Activated CD8-positive, alpha-beta memory T cell treated with anti-CD3 and anti-CD28 coated beads, Interleukin-2, amount 10 ng/mL, durations not matched to agents 7 days and 5 days (primary cell): ENCODE data around the gene SYNE1. TPM values are rescaled to one million over a fixed set of nuclear protein-coding genes. Genes with fewer than 3 reads are reported as not detected.
A peak's percentile ranks its signal among the peaks of the same experiment; 100 is the strongest.
"Not testable (repeated sequence)": the region's sequence is repeated elsewhere in the genome, so short reads cannot be mapped to it uniquely, and the experiment has no call there.

Experiments used
- ATAC-seq: fragments of 150-1000 bp; cut with Tn5 transposase; one replicate; pipeline ENCODE4 v1.10.0; 2021; ENCODE audit warnings: moderate library complexity
- CTCF ChIA-PET: fragments of 350-600 bp; sonication (Branson Sonifier 250); formaldehyde crosslinking; loops from one replicate; lab custom pipeline; 2021; ENCODE audit warnings: antibody characterized with exemption; lab: Charles Lee
- DNase-seq: peaks from one replicate; pipeline ENCODE4 v3.0.0-alpha.2; 2020
- H3K27ac Mint-ChIP-seq: one replicate; pipeline ENCODE4 v1.8.0; 2021; ENCODE audit warnings: mild to moderate bottlenecking, mixed read lengths
- H3K27me3 Mint-ChIP-seq: one replicate; pipeline ENCODE4 v1.8.0; 2021; ENCODE audit warnings: mixed read lengths
- H3K36me3 Mint-ChIP-seq: one replicate; pipeline ENCODE4 v1.8.0; 2021; ENCODE audit warnings: mild to moderate bottlenecking, mixed read lengths
- H3K4me1 Mint-ChIP-seq: one replicate; pipeline ENCODE4 v1.8.0; 2021; ENCODE audit warnings: mixed read lengths
- H3K4me3 Mint-ChIP-seq: one replicate; pipeline ENCODE4 v1.8.0; 2021; ENCODE audit warnings: mild to moderate bottlenecking, moderate library complexity, mixed read lengths
- H3K9me3 Mint-ChIP-seq: one replicate; pipeline ENCODE4 v1.8.0; 2022; ENCODE audit warnings: low read depth, mixed read lengths
- total RNA-seq, 2 experiments: library from RNA; stranded (reverse); gene quantifications; one replicate each; pipeline ENCODE4 v1.2.3, GENCODE V29; 2021

SYNE1 gene
- total RNA-seq, 2 experiments from 2014 or later, result 58.5 to 76.6 TPM

DNA sequence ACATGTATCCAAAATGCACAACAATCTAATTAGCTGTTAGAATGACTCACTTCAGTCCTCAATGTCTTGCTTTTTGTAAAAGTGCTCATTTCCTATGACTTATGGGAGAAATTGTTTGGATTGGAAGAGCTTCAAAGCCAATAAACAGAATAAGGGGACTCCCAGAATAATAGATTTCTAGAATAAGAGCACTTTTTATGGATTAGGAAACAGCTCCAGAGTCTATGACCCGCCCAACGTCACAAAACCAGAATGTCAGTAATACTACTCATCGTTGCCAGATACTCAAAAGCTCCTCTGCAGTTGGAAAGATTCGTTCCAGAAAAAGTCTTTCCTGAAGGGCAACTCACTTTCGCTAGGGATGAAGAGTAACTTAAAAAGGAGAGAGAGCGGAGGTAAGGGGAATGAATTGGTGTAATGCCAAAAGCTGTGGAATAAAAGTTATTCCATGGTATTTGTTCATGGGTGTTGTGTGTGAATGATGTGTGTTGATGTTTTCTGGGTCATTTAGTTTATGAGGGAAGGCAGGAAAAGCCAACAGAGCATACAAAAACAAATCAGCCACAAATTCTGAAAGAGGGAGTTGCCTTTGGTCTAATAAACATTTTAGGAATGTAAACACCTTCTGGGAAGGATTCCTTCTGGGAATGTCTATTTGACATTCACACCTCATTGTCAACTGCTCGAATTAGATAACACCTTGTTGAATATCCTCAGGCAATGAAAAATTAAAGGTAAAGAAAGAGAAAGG lies 64.6 kb downstream of the SYNE1 start:
- ATAC-seq (no peak), DNase-seq (no peak)
- no peaks in the 10 kb centered on the region for H3K36me3 Mint-ChIP-seq
- H3K4me1 Mint-ChIP-seq, result no peaks in the 10 kb centered on the region
- H3K27me3 Mint-ChIP-seq, result no peaks in the 10 kb centered on the region
- H3K9me3 Mint-ChIP-seq, result no peaks in the 10 kb centered on the region
- H3K27ac Mint-ChIP-seq, result no peak overlapping the region
- CTCF ChIA-PET, result no interaction called here
- no peak overlapping the region for H3K4me3 Mint-ChIP-seq

DNA sequence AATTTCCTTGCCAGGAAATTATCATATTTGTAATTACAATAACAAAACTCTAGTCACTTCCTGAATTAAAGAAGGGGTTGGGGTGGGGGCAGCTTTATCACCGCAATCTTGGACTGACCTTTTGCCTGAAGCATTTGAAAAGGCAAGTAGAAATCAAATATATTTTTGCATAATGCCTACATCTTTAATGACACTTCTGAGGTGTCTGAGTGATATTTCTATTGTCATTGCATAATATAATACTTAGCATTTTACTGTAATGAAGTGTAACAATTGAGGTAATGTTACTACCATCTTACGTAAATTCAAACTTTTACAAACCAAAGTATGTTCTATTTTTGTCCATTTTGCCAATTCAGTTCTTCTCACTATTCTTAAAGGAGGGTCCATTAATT lies 65.2 kb downstream of the SYNE1 start:
- CTCF ChIA-PET, result no interaction called here
- H3K4me3 Mint-ChIP-seq, result no peak overlapping the region

DNA sequence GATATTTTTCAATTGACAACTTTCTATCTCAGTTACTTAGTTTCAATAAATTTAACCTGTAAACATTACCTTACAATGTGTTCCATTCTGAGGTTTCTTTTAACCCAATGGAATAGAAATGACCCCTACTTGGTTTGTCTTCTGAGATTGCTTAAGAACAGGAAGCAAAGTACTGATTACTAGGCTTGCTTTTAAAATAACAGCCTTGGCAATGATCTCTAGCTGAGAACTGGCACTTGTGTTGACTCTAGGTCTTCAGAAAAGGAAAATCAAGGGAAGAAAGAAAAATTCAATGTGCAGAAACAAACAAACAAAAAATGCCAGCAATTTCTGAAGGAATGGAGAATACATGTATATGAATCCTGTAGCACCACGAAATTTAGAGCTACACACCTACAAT lies 66.1 kb downstream of the SYNE1 start:
- Mint-ChIP-seq H3K9me3 (no peaks in the 10 kb centered on the region), H3K4me3 (no peak overlapping the region), H3K27me3 (no peaks in the 10 kb centered on the region), H3K27ac (no peak overlapping the region), H3K36me3 (no peaks in the 10 kb centered on the region), H3K4me1 (no peaks in the 10 kb centered on the region)
- ATAC-seq (no peak), DNase-seq (no peak)
- CTCF ChIA-PET, result no interaction called here

More for the DNA sequence above, 65.2 kb downstream of the SYNE1 start:
- Mint-ChIP-seq H3K4me1 (no peaks in the 10 kb centered on the region), H3K36me3 (no peaks in the 10 kb centered on the region), H3K27ac (no peak overlapping the region), H3K27me3 (no peaks in the 10 kb centered on the region), H3K9me3 (no peaks in the 10 kb centered on the region)
- DNase-seq (no peak), ATAC-seq (no peak)

GRCh38 chr6:152566103-152566875 lies 70.9 kb downstream of the SYNE1 start:
- no peaks in the 10 kb centered on the region for H3K36me3 Mint-ChIP-seq
- CTCF ChIA-PET, result interaction anchor here (0.8 to 1.3 kb wide), 2 partner anchors 14 to 76 kb away, joined by 3 read pairs; no protein-coding TSS in a partner anchor
- ATAC-seq (no peak), DNase-seq (no peak)
- H3K4me3 Mint-ChIP-seq, result no peak overlapping the region
- no peaks in the 10 kb centered on the region for H3K27me3 Mint-ChIP-seq
- H3K27ac Mint-ChIP-seq, result no peak overlapping the region
- no peaks in the 10 kb centered on the region for H3K4me1 Mint-ChIP-seq
- no peaks in the 10 kb centered on the region for H3K9me3 Mint-ChIP-seq

DNA sequence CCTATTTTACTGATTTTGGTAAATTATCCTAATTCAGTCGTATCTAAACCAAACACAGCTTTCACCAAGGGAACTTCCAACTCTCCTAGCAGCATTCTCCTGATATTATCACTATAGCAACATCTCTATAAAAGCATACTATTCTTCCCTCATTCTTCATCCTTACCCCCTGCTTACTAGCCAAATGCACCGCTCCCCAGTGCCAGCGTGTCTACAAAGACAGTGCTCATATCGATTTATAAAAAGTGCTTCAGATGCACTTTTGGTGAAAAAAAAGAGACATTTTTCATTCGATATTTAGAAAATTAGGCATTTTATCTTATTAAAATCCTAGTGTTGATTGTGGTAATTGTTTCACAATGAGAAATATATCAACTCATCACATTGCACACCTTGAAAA lies 74.0 kb downstream of the SYNE1 start:
- no peaks in the 10 kb centered on the region for H3K27me3 Mint-ChIP-seq
- H3K9me3 Mint-ChIP-seq, result no peaks in the 10 kb centered on the region
- ATAC-seq (no peak), DNase-seq (no peak)
- no peaks in the 10 kb centered on the region for H3K4me1 Mint-ChIP-seq
- H3K4me3 Mint-ChIP-seq, result no peak overlapping the region
- no peak overlapping the region for H3K27ac Mint-ChIP-seq
- CTCF ChIA-PET, result no interaction called here
- H3K36me3 Mint-ChIP-seq, result no peaks in the 10 kb centered on the region

DNA sequence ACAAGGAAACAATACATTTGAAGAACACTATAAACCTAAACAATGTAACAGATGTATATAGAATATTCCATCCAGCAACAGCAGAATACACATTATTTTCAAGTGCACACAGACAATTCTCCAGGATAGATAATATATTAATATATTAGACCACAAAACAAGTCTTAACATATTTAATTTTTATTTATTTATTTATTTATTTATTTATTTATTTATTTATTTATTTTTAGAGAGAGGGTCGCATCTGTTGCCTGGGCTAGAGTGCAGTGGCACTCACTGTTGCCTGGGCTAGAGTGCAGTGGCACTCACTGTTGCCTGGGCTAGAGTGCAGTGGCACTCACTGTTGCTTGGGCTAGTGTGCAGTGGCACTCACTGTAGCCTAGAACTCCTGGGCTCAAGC lies 78.4 kb downstream of the SYNE1 start:
- not testable (repeated sequence) for ATAC-seq

GRCh38 chr6:152557502-152557901 lies 79.7 kb downstream of the SYNE1 start:
- Mint-ChIP-seq H3K27ac (no peak overlapping the region), H3K9me3 (peaks cover 4% of the 10 kb centered on the region), H3K36me3 (no peaks in the 10 kb centered on the region), H3K4me1 (no peaks in the 10 kb centered on the region), H3K27me3 (no peaks in the 10 kb centered on the region), H3K4me3 (no peak overlapping the region)
- DNase-seq (no peak), ATAC-seq (no peak)
- CTCF ChIA-PET, result no interaction called here

More for the DNA sequence above, 78.4 kb downstream of the SYNE1 start:
- DNase-seq, H3K27me3 Mint-ChIP-seq, H3K9me3 Mint-ChIP-seq, CTCF ChIA-PET, H3K27ac Mint-ChIP-seq, H3K4me1 Mint-ChIP-seq, H3K4me3 Mint-ChIP-seq, H3K36me3 Mint-ChIP-seq: not testable (repeated sequence)

DNA sequence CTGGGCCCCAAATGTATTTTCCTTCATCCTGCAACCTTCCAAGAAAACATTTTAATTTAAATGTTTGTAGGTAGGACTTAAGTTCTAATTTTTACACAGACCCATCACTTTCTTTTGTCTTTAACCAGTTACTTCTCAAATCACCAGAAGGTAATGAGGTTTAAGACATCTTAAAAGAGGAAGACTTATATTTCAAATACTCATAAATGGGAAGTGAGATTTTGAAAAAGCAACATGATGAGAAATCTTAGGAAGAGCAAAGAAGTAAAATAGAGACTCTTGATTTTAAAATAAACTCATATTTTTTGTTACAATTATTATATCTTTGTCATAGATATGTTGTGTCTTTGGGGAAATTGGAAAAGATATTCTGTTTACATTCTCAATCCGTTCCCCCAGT lies 82.3 kb downstream of the SYNE1 start:
- H3K4me3 Mint-ChIP-seq, result no peak overlapping the region
- no peaks in the 10 kb centered on the region for H3K36me3 Mint-ChIP-seq
- H3K4me1 Mint-ChIP-seq, result no peaks in the 10 kb centered on the region
- peaks cover 4% of the 10 kb centered on the region for H3K9me3 Mint-ChIP-seq
- H3K27me3 Mint-ChIP-seq, result no peaks in the 10 kb centered on the region
- ATAC-seq, result no peak
- CTCF ChIA-PET, result no interaction called here
- DNase-seq, result no peak
- no peak overlapping the region for H3K27ac Mint-ChIP-seq

DNA sequence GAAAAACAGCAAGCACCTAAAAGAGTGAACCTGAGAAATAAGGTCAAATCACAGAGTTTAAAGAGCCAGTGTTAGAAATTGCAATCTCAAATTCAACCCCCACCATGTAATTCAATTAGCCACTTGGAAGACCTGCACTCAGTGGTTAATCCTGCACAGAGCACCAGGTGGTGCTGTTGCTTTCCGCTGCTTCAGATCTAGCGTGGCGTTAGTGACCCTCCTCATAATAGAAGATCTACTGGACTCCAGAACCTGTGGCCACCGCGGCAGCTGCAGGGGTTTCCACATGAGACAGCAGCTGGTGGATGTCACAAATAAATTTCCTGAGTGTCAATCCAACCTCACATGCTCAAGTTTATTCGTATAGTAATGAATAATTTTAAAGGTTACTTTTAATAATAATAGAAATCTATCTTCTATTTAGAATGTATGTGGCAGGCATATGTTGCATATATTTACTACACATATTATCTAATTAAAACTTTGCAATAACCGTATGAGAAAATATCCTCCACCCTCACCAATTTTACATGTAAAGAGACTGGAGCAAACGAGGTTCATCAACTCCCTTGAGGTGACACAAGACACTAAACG lies 84.4 kb downstream of the SYNE1 start:
- peak; percentile 81 for ATAC-seq
- H3K27ac Mint-ChIP-seq, result no peak overlapping the region
- CTCF ChIA-PET, result interaction anchor here (1.3 to 2.3 kb wide), 4 partner anchors 13 to 90 kb away, joined by 3 to 14 read pairs (median 4); no protein-coding TSS in a partner anchor
- no peak overlapping the region for H3K4me3 Mint-ChIP-seq
- peak; percentile 50 for DNase-seq
- H3K36me3 Mint-ChIP-seq, result no peaks in the 10 kb centered on the region
- H3K9me3 Mint-ChIP-seq, result peaks cover 4% of the 10 kb centered on the region
- no peaks in the 10 kb centered on the region for H3K4me1 Mint-ChIP-seq
- no peaks in the 10 kb centered on the region for H3K27me3 Mint-ChIP-seq

GRCh38 chr6:152543519-152543918 lies 93.6 kb downstream of the SYNE1 start:
- no peak for ATAC-seq
- H3K4me3 Mint-ChIP-seq, result no peak overlapping the region

DNA sequence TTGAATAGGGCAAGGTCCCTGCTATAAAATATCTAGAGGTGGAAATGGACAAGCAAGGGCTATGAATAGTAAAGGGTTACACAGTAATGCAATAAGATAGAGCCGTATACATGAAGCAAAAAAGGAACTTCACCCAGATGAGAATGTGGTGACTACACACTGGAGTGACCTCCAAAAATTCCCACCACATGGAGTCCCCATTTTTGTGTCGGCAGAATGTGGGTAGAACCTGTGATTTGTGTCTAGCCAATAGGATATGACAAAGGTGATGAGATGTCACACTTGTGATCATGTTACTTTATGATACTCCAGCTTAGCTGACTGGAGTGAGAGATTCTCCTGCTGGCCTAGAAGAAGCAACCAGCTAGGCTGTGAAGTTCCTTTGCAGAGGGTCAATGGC lies 96.8 kb downstream of the SYNE1 start:
- DNase-seq (no peak), ATAC-seq (no peak)
- no peak overlapping the region for H3K4me3 Mint-ChIP-seq
- no peaks in the 10 kb centered on the region for H3K27me3 Mint-ChIP-seq
- no peaks in the 10 kb centered on the region for H3K36me3 Mint-ChIP-seq
- no peaks in the 10 kb centered on the region for H3K4me1 Mint-ChIP-seq
- CTCF ChIA-PET, result no interaction called here
- no peaks in the 10 kb centered on the region for H3K9me3 Mint-ChIP-seq
- H3K27ac Mint-ChIP-seq, result no peak overlapping the region

More at GRCh38 chr6:152543519-152543918, 93.6 kb downstream of the SYNE1 start:
- Mint-ChIP-seq H3K4me1 (no peaks in the 10 kb centered on the region), H3K36me3 (no peaks in the 10 kb centered on the region), H3K27ac (no peak overlapping the region), H3K27me3 (no peaks in the 10 kb centered on the region), H3K9me3 (no peaks in the 10 kb centered on the region)
- no peak for DNase-seq
- CTCF ChIA-PET, result no interaction called here

GRCh38 chr6:152534541-152534940 lies 102.6 kb downstream of the SYNE1 start:
- no peak for DNase-seq
- H3K9me3 Mint-ChIP-seq, result no peaks in the 10 kb centered on the region
- ATAC-seq, result no peak
- CTCF ChIA-PET, result no interaction called here
- no peaks in the 10 kb centered on the region for H3K36me3 Mint-ChIP-seq
- no peak overlapping the region for H3K27ac Mint-ChIP-seq
- H3K4me3 Mint-ChIP-seq, result no peak overlapping the region
- H3K4me1 Mint-ChIP-seq, result no peaks in the 10 kb centered on the region
- H3K27me3 Mint-ChIP-seq, result no peaks in the 10 kb centered on the region

DNA sequence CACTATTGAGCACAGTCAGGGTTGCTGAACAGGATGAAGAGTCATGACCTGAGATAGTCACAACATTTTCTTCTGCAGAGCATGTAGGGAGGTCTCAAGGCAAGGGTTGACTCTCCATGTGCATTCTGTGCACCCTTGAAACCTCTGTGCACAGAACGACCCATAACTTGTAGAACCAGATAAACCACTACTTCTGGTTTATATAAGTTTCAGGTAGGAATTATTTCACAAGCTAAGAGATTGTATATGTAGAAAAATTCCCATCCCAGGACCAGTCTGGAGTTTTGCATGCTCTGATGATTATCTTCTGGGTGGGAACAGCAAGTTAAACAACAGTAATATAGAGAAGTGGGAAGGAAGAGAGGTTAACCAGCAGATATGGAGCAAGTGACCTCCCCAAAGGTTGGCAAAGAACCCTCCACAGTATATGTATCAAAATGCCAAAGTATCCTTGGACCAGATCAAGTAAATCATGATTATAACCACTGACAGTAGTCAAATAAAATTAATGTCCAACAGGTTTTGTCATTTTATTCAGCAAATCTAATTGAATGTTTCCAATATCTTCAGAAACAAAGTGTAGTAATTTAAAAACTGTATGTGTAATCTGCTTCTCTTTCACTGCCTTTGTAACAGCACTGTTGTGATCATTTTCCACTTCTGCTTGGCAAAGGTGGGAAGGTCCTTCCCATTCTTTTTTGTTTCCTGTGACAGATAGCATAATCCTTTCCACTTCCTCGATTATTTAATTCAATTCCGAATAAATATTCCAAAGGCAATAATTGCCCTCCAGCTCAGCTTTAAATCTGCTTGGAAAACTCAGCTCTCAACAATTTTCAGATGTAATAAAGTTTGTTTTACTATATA lies 104.4 kb downstream of the SYNE1 start:
- Mint-ChIP-seq H3K4me3 (no peak overlapping the region), H3K36me3 (no peaks in the 10 kb centered on the region), H3K27me3 (no peaks in the 10 kb centered on the region), H3K9me3 (no peaks in the 10 kb centered on the region), H3K4me1 (no peaks in the 10 kb centered on the region), H3K27ac (no peak overlapping the region)
- CTCF ChIA-PET, result no interaction called here
- ATAC-seq (no peak), DNase-seq (no peak)
